PC-3 (cell line): ENCODE results near the gene MYH13. TPM values are rescaled to one million over a fixed set of nuclear protein-coding genes. Genes with fewer than 3 reads are reported as not detected.

ENCODE experiments used
- ATAC-seq: fragments of 200-7000 bp; cut with Tn5 transposase; 2 replicates; pipeline ENCODE4 v1.9.1; 2020; ENCODE audit warnings: mild to moderate bottlenecking, moderate library complexity
- Bru-seq: library from RNA; stranded (reverse); fragments of 400-500 nt; gene quantifications from one replicate; lab custom pipeline; 2021; lab: Mats Ljungman, UMichigan
- BruChase-seq, 2 experiments: library from RNA; stranded (reverse); fragments of 400-500 nt; gene quantifications; one replicate each; lab custom pipeline; 2021; lab: Mats Ljungman, UMichigan
- BruUV-seq: library from RNA; stranded (reverse); fragments of 400-500 nt; replicated peaks from 2 replicates; lab custom pipeline; 2021; lab: Mats Ljungman, UMichigan
- CTCF ChIA-PET: fragments of 300-600 bp; sonication (Branson Sonifier 250); formaldehyde crosslinking; loops from one replicate; lab custom pipeline; 2022; ENCODE audit warnings: antibody characterized with exemption; lab: Charles Lee
- POLR2A ChIA-PET: fragments of 300-600 bp; sonication (Branson Sonifier 250); formaldehyde crosslinking; loops from one replicate; lab custom pipeline; 2022; ENCODE audit warnings: antibody characterized with exemption; ENCODE audit not compliant: unreplicated experiment; lab: Charles Lee
- DNase-seq: peaks from one replicate; pipeline ENCODE4 v3.0.0-alpha.2; 2015
- H2AFZ ChIP-seq: fragments of 300-600 bp; sonication (generic); 2 replicates; pipeline ENCODE4 v1.6.0; 2016; ENCODE audit warnings: antibody characterized with exemption, low read length
- H3F3A ChIP-seq: fragments of 300-600 bp; sonication (generic); one replicate; pipeline ENCODE4 v1.6.0; 2017; ENCODE audit warnings: antibody characterized with exemption, low read length, control low read depth, mild to moderate bottlenecking; ENCODE audit not compliant: unreplicated experiment
- H3K27ac ChIP-seq: fragments of 300-600 bp; sonication (generic); 2 replicates; pipeline ENCODE4 v1.5.1; 2016; ENCODE audit warnings: mild to moderate bottlenecking, low read length
- H3K27me3 ChIP-seq: fragments of 300-600 bp; sonication (generic); 2 replicates; pipeline ENCODE4 v1.6.1; 2016; ENCODE audit warnings: low read length, mixed read lengths
- H3K36me3 ChIP-seq: fragments of 300-600 bp; sonication (generic); 2 replicates; pipeline ENCODE4 v1.6.1; 2016; ENCODE audit warnings: low read depth, mixed run types, low read length, mixed read lengths
- H3K4me1 ChIP-seq: fragments of 300-600 bp; sonication (generic); 2 replicates; pipeline ENCODE4 v1.5.1; 2016; ENCODE audit warnings: low read length; ENCODE audit not compliant: insufficient read depth
- H3K4me2 ChIP-seq: fragments of 300-600 bp; sonication (generic); 2 replicates; pipeline ENCODE4 v1.6.0; 2016; ENCODE audit warnings: low read length
- H3K4me3 ChIP-seq: fragments of 300-600 bp; sonication (generic); 2 replicates; pipeline ENCODE4 v1.5.1; 2016; ENCODE audit warnings: mild to moderate bottlenecking, low read length, mixed read lengths
- H3K79me2 ChIP-seq: fragments of 300-600 bp; sonication (generic); 2 replicates; pipeline ENCODE4 v1.6.1; 2017; ENCODE audit warnings: low read length, mixed read lengths
- H3K9ac ChIP-seq: fragments of 300-600 bp; sonication (generic); 2 replicates; pipeline ENCODE4 v1.6.0; 2016; ENCODE audit warnings: mild to moderate bottlenecking, low read length
- H3K9me2 ChIP-seq: fragments of 300-600 bp; sonication (generic); replicated peaks from 2 replicates; pipeline ENCODE4 v1.6.1; 2016; ENCODE audit warnings: mixed run types, low read length, mixed read lengths
- H3K9me3 ChIP-seq: fragments of 300-600 bp; sonication (generic); 2 replicates; pipeline ENCODE4 v1.6.1; 2016; ENCODE audit warnings: low read length, mixed read lengths
- H4K20me1 ChIP-seq: fragments of 300-600 bp; sonication (generic); 2 replicates; pipeline ENCODE4 v1.6.1; 2016; ENCODE audit warnings: low read length, mixed read lengths
- EZH2 ChIP-seq: fragments of 300-600 bp; sonication (generic); IDR thresholded peaks from one replicate; pipeline ENCODE4 v1.6.1; 2017; ENCODE audit warnings: antibody characterized with exemption, mild to moderate bottlenecking, low read length; ENCODE audit not compliant: unreplicated experiment
- EZH2phosphoT487 ChIP-seq: fragments of 300-600 bp; sonication (generic); IDR thresholded peaks from 2 replicates; pipeline ENCODE4 v1.6.1; 2018; ENCODE audit warnings: mild to moderate bottlenecking, antibody characterized with exemption, low read length, borderline replicate concordance
- intact Hi-C: fragments of 100-400 bp; cut with micrococcal nuclease; formaldehyde crosslinking; loops from 2 replicates; pipeline ENCODE4 v1.9.0; 2023
- long read RNA-seq: library from polyadenylated mRNA; unstranded; transcript quantifications from one replicate; pipeline ENCODE4 v2.0.0, GENCODE V29; 2021; ENCODE audit not compliant: unreplicated experiment
- total RNA-seq: library from RNA; depleted of rRNA; stranded (reverse); fragments of >200 nt; gene quantifications from 2 replicates; pipeline ENCODE4 v1.2.3, GENCODE V29; 2014; rRNA removed
- TF ChIP-seq, protein P1 (sequence below): fragments of 300-600 bp; sonication (generic); conservative IDR thresholded peaks from 2 replicates; pipeline ENCODE4 v1.5.1; 2017; ENCODE audit warnings: antibody characterized with exemption, low read depth, mild to moderate bottlenecking, low read length

MYH13 gene
- not detected in 2 replicates for total RNA-seq
- not detected for Bru-seq, nascent RNA
- BruChase-seq, experiment 1, labeled RNA remaining after a 6-hour chase, result percentile 0 among the genes with signal in this experiment
- BruChase-seq, experiment 2, labeled RNA remaining after a 2-hour chase, result not detected
- long read RNA-seq, result 0 reads

DNA sequence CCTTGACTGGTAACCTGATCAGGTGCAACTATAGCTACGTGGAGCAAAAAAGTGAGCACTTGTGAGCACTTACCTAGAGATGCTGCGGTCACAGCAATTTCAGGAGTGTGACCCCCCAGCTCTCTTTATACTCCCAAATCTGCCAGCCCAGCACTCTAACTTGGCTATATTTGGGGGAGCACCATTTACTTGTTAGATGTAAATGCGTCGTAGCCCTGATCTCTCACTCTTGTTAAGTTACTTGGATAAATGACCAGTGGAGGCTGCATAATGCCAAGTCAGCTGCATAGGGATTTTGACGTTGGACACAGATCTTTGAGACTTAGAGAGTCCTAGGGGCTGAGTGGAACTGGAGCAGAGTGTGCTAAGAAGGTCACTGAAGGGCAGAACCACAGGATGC is at the start of gene MYH13:
TSS of gene MYH13 (minus strand) at position 101 of the 400 bp plus-strand sequence. CDS start 8,476 bp downstream, outside the sequence.
- Histone ChIP-seq H3K79me2 (no peaks in the 10 kb centered on the region), H3K9me3 (no peaks in the 10 kb centered on the region), H3K4me1 (no peaks in the 10 kb centered on the region), H3K27ac (no peak within 1 kb of the TSS), H3K9me2 (no peaks in the 10 kb centered on the region), H3F3A (no peaks in the 10 kb centered on the region), H4K20me1 (no peaks in the 10 kb centered on the region), H3K9ac (no peak within 1 kb of the TSS), H3K36me3 (no peaks in the 10 kb centered on the region), H3K27me3 (no peaks in the 10 kb centered on the region), H3K4me2 (no peak within 1 kb of the TSS), H2AFZ (no peak within 1 kb of the TSS), H3K4me3 (no peak within 1 kb of the TSS)
- ATAC-seq (no peak), DNase-seq (no peak)
- ChIA-PET CTCF (no interaction called here), POLR2A (no interaction called here)
- intact Hi-C loops, result no loop called here
- no TSS peak for BruUV-seq
- TF ChIP-seq EZH2 (no peak), EZH2phosphoT487 (no peak)
- TF ChIP-seq, protein P1, sequence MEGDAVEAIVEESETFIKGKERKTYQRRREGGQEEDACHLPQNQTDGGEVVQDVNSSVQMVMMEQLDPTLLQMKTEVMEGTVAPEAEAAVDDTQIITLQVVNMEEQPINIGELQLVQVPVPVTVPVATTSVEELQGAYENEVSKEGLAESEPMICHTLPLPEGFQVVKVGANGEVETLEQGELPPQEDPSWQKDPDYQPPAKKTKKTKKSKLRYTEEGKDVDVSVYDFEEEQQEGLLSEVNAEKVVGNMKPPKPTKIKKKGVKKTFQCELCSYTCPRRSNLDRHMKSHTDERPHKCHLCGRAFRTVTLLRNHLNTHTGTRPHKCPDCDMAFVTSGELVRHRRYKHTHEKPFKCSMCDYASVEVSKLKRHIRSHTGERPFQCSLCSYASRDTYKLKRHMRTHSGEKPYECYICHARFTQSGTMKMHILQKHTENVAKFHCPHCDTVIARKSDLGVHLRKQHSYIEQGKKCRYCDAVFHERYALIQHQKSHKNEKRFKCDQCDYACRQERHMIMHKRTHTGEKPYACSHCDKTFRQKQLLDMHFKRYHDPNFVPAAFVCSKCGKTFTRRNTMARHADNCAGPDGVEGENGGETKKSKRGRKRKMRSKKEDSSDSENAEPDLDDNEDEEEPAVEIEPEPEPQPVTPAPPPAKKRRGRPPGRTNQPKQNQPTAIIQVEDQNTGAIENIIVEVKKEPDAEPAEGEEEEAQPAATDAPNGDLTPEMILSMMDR, result no peak

DNA sequence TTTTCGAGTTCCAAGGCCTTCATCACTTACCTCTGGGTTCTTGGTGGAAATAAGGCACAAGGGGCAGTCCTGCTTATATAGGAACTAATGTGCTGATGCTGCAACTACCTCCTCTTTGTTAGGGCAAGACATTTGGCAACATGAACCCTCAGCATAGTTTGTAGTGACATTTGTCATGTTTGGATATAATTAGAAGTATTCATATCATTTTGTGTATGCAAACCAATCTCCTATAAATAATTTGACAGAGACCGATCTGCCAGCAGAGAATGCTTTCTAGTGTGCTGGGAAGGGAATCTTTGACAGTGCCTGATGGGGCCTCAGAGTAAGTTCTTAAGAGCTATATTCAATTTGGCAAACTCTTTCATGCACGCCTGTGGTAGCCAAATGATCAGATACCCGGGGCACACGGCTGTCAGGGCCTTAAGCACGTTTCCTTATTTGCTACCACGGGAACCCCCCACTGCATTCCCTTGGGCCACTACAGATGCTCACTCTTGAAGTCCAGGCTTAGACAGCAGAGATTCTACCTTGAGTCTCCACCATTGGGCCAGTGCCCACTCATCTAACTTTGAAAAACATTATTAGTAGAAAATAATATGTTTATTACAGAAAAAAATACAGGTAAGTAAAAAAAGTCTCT is 49.2 kb upstream of the MYH13 start, which contains the start of gene MYH8:
TSS of gene MYH8 (minus strand) at position 51 of the 643 bp plus-strand sequence. CDS start 1,723 bp downstream, outside the sequence.
- ATAC-seq (no peak), DNase-seq (no peak)
- POLR2A ChIA-PET, result no interaction called here
- no peaks in the 10 kb centered on the region for H3K79me2 ChIP-seq
- no peaks in the 10 kb centered on the region for H3K36me3 ChIP-seq
- no peaks in the 10 kb centered on the region for H3K9me3 ChIP-seq
- H3K9me2 ChIP-seq, result no peaks in the 10 kb centered on the region
- BruUV-seq, result no TSS peak
- H3K27me3 ChIP-seq, result peaks cover 11% of the 10 kb centered on the region; the same call in 1 of the 2 replicates
- no peak within 1 kb of the TSS for H3K27ac ChIP-seq
- no peaks in the 10 kb centered on the region for H3K4me1 ChIP-seq
- no peak within 1 kb of the TSS for H3K4me3 ChIP-seq
- no peak within 1 kb of the TSS for H3K4me2 ChIP-seq
- no peak within 1 kb of the TSS for H2AFZ ChIP-seq
- TF ChIP-seq EZH2, result no peak
- TF ChIP-seq, protein P1, result no peak
- intact Hi-C loops, result no loop called here
- H3K9ac ChIP-seq, result no peak within 1 kb of the TSS
- no peaks in the 10 kb centered on the region for H4K20me1 ChIP-seq
- CTCF ChIA-PET, result no interaction called here
- no peaks in the 10 kb centered on the region for H3F3A ChIP-seq

DNA sequence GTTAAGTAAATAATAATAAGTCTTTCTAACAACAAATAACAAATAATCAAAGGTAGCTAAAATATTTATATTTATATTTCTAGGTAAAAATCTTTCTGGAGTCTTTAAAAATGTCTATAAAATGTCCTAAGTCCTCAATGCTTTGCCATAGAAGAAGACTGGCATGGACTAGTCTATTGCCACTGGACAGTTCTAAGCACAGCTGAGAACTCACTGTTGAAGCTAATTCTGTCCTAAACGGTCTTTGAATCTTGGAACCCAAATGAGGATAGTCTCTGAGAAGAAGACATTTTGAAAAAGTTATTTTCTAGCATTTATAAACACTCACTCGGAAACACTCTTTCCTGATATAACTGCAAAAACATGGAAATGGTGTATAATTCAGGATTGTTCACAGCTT is 48.4 kb upstream of the MYH13 start:
- no TSS peak for BruUV-seq

More for the DNA sequence above, 48.4 kb upstream of the MYH13 start:
- Histone ChIP-seq H3K27me3 (peaks cover 11% of the 10 kb centered on the region; the same call in 1 of the 2 replicates), H4K20me1 (no peaks in the 10 kb centered on the region), H3K79me2 (no peaks in the 10 kb centered on the region), H3F3A (no peaks in the 10 kb centered on the region), H3K9ac (no peak overlapping the region), H3K4me2 (no peak overlapping the region), H3K36me3 (no peaks in the 10 kb centered on the region), H3K4me3 (no peak overlapping the region), H3K4me1 (no peaks in the 10 kb centered on the region), H2AFZ (no peak overlapping the region), H3K9me2 (no peaks in the 10 kb centered on the region), H3K9me3 (no peaks in the 10 kb centered on the region), H3K27ac (no peak overlapping the region)
- intact Hi-C loops, result no loop called here
- ChIA-PET CTCF (no interaction called here), POLR2A (no interaction called here)
- no peak for DNase-seq
- ATAC-seq, result no peak
- TF ChIP-seq EZH2 (no peak), EZH2phosphoT487 (no peak)
- TF ChIP-seq, protein P1, result no peak
